HG03139 (cell line): Measurements from ENCODE around the gene IL6ST.
A peak's percentile ranks its signal among the peaks of the same experiment; 100 is the strongest.
"Not testable (repeated sequence)": the region's sequence is repeated elsewhere in the genome, so short reads cannot be mapped to it uniquely, and the experiment has no call there.

Source experiments
- ATAC-seq: cut with Tn5 transposase; IDR thresholded peaks from one replicate; pipeline ENCODE4 v1.9.1; 2021; ENCODE audit not compliant: unreplicated experiment

The IL6ST gene

DNA sequence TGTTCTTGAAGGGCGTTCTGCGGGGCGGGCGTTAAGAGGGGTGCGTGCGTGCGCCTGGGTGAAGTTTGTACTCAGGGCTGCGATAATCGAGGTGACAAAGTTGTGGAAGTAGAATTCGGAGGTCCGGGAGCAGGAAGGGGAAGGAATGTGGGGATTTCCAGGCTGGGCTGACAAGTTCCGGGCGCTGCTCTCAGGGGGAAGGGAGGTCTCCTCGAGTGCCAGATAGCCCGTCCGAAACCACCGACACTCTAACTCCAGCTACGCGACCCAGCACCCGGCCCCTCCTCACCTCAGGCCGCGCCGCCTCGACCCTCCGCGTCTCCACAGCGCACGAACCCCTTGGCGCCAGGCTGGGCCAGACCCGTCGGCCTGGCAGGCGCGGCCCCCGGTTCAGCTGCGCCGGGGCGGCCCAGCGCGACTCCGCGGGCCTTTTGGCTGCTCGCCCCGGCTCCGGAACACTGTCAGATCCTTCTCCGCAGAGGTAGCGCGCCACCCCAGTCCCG is at the start of gene IL6ST:
TSS of gene IL6ST (minus strand) at position 469 of the 503 bp plus-strand sequence. CDS start 18,685 bp downstream, outside the sequence.
- ATAC-seq: peak; percentile 35

DNA sequence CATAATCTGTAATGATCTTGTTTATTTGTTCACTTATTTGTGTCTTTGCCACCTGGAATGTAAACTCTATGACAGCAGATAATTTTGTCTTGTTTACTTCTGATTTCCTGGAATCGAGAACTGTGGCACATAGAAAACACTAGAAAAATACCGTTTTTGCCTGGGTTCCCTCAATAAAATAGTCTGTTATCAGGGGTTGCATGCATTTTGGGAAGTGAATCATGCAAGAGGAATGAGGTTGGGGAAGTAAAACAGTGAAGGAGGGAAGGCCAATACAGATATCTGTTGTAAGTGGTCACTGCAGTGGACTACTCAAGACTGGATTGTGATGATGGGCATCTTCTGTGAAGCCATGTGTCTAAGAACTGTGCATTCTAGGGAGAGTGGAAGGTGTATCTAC is 45.2 kb upstream of the IL6ST start:
- ATAC-seq: no peak

DNA sequence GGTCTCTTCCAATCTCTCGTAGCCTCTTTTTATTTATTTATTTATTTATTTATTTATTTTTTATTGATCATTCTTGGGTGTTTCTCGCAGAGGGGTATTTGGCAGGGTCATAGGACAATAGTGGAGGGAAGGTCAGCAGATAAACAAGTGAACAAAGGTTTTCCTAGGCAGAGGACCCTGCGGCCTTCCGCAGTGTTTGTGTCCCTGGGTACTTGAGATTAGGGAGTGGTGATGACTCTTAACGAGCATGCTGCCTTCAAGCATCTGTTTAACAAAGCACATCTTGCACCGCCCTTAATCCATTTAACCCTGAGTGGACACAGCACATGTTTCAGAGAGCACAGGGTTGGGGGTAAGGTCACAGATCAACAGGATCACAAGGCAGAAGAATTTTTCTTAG is 43.4 kb upstream of the IL6ST start:
- ATAC-seq: not testable (repeated sequence)

DNA sequence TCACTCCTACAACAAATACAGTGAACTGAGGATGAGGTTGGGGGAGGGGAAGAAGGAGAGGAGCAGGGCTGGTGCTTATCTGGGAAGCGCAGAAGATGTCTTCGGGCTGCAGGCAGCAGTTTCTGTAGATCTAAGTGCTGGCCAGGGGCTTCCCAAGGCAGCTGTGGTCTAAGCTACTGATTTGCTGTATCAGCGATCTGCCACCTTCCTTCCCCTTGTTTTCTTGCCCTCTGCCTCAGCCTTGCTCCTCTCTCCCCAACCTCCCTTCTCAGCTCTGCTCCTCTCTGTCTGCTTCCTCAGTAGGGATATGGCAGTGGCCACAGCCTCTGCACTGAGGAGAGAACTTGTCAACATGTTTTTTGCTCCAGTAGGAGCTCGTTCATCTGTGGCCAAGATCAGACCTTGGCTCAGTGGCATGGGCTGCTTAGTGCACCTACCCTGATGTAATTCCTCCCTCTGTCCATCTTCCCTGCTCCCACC is 42.8 kb upstream of the IL6ST start:
- ATAC-seq: no peak

DNA sequence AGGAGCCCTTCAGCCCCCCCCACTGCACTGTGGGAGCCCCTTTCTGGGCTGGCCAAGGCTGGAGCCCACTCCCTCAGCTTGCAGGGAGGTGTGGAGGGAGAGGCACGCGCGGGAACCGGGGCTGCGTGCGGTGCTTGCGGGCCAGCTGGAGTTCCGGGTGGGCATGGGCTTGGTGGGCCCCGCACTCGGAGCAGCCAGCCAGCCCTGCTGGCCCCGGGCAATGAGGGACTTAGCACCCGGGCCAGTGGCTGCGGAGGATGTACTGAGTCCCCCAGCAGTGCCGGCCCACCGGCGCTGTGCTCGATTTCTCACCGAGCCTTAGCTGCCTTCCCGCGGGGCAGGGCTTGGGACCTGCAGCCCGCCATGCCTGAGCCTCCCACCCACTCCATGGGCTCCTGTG is 40.6 kb upstream of the IL6ST start:
- ATAC-seq: not testable (repeated sequence)

DNA sequence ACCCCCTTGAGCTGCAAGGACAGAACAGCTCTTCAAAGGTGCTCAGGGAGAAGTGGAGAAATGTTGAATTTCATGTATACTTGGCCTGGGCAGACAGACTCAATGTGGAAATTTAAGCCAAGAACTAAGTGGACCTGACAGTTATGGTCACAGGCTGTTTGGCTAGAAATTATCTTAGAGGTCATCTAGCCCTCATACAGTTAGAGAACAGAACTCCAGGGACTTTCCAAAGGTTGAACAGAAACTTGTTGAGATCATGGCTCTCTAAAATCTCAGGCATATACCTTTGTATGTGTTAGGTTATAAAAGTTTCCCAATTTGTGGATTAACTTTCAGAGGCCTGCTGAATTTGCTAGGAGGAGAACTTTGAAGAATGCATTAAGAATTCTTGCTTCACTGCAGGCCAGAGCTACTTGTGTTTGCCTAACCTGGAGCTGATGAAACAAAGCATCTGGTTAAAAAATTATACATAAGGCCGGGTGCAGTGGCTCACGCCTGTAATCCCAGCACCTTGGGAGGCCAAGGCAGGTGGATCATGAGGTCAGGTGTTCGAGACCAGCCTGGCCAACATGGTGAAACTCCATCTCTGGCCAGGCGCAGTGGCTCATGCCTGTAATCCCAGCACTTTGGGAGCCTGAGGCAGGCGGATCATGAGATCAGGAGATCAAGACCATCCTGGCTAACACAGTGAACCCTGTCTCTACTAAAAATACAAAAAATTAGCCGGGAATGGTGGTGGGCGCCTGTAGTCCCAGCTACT is 35.3 kb upstream of the IL6ST start:
- ATAC-seq: not testable (repeated sequence)

DNA sequence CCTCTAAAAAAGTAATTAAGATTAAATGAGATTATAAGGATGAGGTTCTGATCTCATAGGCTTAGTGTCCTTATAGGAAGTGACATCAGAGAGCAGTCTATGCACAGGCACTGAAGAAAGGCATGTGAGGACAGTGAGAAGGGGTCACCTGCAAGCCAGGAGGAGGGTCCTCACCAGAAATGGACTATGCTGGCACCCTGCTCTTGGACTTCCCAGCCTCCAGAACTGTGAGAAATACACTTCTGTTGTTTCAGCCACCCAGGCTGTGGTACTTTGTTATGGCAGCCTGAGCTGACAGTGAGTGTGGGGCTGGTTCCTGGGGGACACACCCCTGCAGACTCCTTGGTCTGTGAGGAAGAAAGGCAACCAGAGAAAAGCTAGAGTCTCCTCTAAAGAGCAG is 34.7 kb upstream of the IL6ST start:
- no peak for ATAC-seq

DNA sequence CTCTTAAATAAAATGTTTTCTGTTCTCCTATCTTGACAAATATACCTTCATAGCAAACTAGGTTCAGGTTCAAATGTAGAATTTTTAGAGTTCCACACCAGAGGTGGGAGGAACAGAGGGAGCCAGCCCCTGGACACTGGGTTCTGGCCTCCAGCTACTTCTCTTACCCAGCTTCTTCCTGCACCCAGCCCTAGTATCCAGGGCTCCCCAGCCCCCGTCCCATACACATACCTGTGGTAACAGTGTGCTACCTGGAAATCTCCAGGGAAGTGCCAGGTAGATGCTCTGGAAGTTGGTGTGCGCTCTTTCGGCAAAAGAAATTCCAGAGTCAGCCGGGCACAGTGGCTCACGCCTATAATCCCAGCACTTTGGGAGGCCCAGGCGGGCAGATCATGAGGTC is 33.9 kb upstream of the IL6ST start:
- no peak for ATAC-seq

DNA sequence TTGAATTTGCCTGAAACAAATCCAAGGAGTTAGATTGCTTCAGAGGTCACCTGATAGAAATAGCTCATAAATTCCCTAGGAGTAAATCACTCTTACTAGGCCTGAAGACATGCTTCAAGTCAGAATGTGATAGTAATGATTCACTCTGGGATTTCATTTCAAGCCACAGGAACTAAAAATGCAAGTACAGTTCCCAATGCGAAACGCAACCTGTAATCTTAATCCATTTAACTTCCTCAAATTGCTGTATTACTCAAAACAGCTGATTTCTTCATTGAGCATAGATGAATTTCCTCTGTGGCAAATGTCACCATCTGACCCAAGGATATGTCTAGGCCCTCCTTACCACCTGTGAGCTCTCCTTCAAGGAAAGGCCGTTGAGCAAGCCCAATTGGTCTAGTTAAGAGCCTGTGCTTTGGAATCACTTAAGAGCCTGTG is 32.1 kb upstream of the IL6ST start:
- ATAC-seq: peak; percentile 56

DNA sequence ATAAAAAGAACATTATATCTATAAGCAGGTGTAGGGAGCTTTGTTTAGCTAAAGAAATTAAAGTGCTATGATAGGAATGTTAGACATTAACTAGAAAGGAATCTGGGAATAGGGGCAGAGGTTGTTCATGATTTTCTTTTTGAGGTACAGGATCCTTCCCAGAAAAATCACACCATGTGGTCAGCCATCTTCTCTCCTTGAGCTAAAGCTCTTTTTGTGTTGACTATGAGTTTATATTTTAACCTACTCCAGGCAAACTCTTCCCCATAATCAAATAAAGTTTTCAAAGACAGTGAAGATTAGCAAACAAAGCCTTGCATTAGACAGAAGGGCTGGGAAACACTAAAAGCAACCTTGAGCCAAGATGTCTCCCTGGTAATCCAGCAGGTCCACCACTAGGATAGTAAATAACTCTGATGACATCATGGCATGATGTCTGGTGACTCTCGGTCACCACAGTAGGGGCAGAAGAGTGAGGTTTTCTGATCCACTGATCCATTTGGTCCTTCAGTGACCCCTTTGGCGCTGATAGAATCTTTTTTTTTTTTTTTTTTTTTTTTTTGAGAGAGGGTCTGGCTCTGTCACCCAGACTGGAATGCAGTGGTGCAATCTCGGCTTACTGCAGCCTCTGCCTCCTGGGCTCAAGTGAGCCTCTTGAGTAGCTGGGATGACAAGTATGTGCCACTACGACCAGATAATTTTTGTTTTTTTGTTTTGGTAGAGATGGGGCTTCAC is 30.6 kb upstream of the IL6ST start:
- ATAC-seq: no peak

DNA sequence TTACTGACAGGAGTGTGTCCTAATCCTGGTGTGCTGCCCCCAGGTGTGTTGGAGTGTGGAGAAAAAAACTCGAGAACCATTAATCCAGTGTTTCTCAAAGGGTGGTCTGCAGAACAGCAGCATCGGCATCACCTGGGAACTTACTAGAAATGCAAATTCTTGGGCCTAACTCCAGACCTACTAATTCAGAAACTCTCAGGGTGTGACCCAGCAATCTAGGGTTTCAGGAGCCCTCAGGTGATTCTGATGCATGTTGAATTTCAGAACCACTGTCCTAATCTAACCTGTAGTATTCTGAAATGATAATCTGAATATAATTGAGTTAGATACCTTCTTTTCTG is 30.0 kb upstream of the IL6ST start:
- no peak for ATAC-seq

DNA sequence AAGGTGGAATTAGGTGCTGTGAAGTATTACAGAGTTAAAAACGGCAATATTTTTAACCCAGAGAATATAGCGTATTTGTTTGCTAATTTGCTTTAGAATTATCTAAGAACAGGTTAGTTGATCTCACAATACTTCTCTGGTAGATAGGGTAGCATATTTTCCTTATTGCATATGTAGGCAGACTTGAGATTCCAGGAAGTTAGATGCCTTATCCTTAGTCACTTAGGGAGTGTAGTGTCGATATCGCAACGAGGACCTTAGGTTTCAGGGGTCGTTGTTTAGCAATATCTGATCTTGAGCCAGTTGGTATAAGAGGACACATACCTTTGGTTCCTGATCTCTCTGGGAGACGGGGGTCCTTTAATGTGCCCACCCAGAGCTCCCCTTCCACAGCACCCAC is 28.5 kb upstream of the IL6ST start:
- ATAC-seq: no peak

DNA sequence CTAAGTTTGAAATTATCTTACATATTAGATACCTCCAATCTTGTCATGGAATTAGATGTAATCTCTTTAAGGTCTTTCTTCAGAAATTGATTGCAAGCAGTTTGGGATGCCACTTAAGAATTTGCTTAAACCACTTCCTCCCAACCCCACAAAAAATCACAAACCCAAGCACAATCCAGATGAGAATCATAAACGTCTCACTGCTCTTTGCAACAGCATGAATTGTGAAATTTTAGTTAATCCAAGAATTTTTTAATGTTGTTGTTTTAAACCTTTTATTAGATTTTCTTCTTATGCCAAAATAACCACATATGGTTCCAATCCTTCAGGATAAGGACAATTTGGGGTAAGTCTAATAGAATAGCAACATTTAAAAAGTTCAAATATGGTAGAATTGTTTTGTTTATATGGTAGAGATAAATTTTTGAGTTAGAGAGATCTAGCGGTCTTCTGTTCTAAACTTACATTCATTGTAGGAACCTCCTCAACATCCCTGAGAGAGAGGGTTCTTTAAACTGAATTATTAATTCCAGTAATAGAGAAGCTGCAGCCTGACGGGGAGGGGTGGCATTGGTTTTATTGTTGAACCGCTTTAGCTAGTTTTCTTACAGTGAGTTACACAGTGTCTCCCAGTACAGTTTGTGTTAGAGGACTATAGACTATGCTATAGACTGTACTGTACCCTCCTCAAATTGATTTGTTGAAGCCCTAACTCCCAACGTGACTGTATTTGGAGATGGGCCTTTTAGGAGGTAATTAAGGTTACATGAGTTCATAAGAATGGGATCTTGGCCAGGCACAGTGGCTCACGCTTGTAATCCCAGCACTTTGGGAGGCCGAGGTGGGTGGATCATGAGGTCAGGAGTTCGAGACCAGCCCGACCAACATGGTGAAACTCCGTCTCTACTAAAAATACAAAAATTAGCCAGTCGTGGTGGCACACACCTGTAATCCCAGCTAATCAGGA is 24.8 kb upstream of the IL6ST start:
- ATAC-seq: no peak

DNA sequence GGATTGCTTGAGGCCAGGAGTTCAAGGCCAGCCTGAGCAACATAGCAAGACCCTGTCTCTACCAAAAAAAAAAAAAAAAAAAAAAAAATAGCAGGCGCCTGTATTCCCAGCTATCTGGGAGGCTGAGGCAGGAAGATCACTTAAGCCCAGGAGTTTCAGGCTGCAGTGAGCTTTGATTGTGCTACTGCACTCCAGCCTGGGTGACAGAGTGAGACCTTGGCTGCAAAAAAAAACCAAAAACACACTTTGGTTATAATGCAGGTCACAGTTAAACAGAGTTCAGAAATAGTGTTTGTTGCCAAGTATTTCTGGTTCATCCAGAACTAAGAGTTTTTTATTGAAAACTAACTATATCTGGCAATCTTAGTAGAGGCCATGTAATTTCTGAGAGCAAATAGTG is 24.1 kb upstream of the IL6ST start:
- no peak for ATAC-seq

DNA sequence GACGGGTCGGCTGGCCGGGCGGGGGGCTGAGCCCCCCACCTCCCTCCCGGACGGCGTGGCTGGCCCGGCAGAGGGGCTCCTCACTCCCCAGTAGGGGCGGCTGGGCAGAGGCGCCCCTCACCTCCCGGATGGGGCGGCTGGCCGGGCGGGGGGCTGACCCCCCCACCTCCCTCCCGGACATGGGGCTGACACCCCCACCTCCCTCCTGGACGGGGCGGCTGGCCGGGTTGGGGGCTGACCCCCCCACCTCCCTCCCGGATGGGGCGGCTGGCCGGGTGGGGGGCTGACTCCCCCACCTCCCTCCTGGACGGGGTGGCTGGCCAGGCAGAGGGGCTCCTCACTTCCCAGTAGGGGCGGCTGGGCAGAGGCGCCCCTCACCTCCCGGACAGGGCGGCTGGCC is 19.9 kb upstream of the IL6ST start:
- ATAC-seq: not testable (repeated sequence)

DNA sequence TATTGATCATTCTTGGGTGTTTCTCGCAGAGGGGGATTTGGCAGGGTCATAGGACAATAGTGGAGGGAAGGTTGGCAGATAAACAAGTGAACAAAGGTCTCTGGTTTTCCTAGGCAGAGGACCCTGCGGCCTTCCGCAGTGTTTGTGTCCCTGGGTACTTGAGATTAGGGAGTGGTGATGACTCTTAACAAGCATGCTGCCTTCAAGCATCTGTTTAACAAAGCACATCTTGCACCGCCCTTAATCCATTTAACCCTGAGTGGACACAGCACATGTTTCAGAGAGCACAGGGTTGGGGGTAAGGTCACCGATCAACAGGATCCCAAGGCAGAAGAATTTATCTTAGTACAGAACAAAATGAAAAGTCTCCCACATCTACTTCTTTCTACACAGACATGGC is 19.2 kb upstream of the IL6ST start:
- ATAC-seq: not testable (repeated sequence)

DNA sequence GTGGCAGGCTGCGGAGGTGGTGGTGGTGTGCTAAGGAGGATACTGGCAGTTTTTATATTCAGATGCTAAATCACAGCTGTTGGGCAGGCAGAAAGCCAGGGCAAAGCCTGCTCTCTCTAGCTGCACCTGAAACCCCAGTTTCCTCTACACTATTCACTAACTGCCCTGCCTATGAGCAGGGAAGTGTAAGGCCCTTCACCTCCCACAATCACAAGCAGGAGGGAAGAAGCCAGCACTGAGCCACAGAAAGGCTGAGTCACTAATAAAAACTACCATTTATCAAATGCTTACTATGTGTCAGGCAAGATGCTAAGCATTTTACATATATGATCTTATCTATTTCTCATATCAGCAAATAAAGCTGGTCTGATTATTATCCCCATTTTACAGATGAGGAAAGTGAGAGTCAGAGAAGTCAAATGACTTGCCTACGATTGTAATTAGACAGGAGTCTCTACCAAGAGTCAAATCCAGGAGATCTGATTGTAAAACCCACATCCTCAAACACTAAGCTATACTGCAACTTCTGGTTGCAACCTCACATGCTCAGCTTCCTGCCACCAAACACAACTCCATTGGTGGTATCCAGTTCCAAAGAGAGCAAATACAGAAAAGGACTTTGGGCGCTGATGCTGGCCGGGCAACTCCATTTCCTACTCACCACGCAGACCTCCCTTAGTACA is 17.7 kb upstream of the IL6ST start:
- peak; percentile 60 for ATAC-seq

DNA sequence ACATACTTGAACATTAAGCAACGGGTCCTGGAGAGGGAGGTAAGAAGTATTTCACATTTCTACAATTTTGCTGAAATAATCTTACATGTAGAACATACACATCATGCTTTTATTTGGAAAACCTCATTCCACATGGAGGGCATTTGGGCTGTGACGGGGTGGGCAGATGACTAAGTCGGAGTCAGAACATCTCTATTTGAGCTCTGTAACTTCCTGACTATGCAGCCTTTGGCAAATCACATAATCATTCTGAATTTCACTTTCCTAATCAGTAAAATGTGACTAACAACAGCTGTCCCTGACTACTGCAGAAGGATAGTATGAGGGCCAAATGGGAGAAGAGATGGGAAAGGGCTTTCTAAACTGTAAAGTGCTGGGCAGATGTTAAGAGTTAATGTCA is 17.1 kb upstream of the IL6ST start:
- ATAC-seq: no peak

DNA sequence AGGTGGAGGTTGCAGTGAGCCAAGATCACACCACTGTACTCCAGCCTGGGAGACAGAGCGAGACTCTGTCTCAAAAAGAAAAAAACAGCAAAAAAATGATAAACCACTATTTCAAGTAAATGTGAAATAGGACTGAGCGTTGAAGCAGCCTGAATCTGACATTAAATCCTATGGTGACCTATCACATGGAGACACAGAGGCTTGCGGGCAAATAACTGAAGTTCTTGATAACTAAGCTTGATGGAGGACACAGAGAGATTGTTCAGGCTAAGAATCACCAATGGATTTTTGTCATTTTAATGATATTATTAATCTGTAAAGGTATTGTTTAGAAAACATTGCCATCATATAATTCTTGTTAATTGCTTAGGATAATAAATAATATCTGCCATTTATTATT is 15.7 kb upstream of the IL6ST start:
- ATAC-seq: no peak

DNA sequence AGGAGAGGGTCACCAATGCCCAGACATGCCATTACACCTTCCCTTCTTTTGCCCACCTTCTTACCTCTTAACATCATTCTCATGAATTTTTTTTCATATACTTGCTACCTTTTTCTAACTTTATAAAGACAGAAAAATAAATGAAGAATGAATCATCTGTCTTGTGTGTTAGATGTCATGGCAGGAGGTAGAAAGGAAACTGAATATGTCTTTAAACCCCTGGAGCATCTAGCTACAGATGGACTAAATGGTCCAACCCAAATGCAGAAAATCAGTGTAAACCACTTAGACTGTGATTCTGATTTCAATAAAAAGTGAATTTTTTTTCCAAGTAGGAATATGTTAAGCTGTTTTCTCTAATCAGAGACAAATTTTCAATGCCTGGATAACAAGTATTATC is 11.8 kb upstream of the IL6ST start:
- ATAC-seq: no peak
